DND-41 (cell line): ENCODE data around the gene RAPSN.

Experiments used
- EZH2 ChIP-seq: IDR thresholded peaks from 3 replicates; pipeline ENCODE4 v1.6.1; 2012; ENCODE audit warnings: borderline replicate concordance, low read depth, mild to moderate bottlenecking, moderate library complexity, low read length, inconsistent platforms; ENCODE audit not compliant: severe bottlenecking
- TF ChIP-seq, protein P1 (sequence below): IDR thresholded peaks from 2 replicates; pipeline ENCODE4 v1.5.1; 2012; ENCODE audit warnings: borderline replicate concordance, low read length, moderate library complexity, mild to moderate bottlenecking; ENCODE audit not compliant: poor library complexity, severe bottlenecking; ENCODE audit errors: extremely low read depth

GRCh38 chr11:47431356-47432083, 17.4 kb downstream of the RAPSN start:
- no peak for TF ChIP-seq EZH2
- TF ChIP-seq, protein P1, sequence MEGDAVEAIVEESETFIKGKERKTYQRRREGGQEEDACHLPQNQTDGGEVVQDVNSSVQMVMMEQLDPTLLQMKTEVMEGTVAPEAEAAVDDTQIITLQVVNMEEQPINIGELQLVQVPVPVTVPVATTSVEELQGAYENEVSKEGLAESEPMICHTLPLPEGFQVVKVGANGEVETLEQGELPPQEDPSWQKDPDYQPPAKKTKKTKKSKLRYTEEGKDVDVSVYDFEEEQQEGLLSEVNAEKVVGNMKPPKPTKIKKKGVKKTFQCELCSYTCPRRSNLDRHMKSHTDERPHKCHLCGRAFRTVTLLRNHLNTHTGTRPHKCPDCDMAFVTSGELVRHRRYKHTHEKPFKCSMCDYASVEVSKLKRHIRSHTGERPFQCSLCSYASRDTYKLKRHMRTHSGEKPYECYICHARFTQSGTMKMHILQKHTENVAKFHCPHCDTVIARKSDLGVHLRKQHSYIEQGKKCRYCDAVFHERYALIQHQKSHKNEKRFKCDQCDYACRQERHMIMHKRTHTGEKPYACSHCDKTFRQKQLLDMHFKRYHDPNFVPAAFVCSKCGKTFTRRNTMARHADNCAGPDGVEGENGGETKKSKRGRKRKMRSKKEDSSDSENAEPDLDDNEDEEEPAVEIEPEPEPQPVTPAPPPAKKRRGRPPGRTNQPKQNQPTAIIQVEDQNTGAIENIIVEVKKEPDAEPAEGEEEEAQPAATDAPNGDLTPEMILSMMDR, result no peak
